Mesenchymal stem cell (in vitro differentiated cells and primary cell): ENCODE results near the gene RCN2.

Experiments used
- DNase-seq: peaks from one replicate; pipeline ENCODE4 v3.0.0-alpha.2; 2013
- H2AFZ ChIP-seq: one replicate; pipeline ENCODE4 v1.6.1; 2013; ENCODE audit warnings: low read depth, mild to moderate bottlenecking, control low read depth, inconsistent platforms, low read length, moderate library complexity
- H2AK5ac ChIP-seq: 2 replicates; pipeline ENCODE4 v1.6.1; 2013; ENCODE audit warnings: low read length, moderate library complexity, mild to moderate bottlenecking, inconsistent platforms; ENCODE audit not compliant: severe bottlenecking
- H2BK120ac ChIP-seq: one replicate; pipeline ENCODE4 v1.6.1; 2013; ENCODE audit warnings: low read depth, mild to moderate bottlenecking, inconsistent platforms, low read length, moderate library complexity
- H2BK12ac ChIP-seq, 2 experiments: one replicate each; pipeline ENCODE4 v1.6.1; 2013; ENCODE audit warnings: inconsistent platforms in 2 of 2, low read length in 2 of 2, mild to moderate bottlenecking in 2 of 2, moderate library complexity in 2 of 2, control low read depth in 1 of 2
- H2BK15ac ChIP-seq: one replicate; pipeline ENCODE4 v1.6.1; 2013; ENCODE audit warnings: mild to moderate bottlenecking, low read depth, inconsistent platforms; ENCODE audit not compliant: poor library complexity, severe bottlenecking
- H2BK5ac ChIP-seq: 2 replicates; pipeline ENCODE4 v1.6.1; 2013; ENCODE audit warnings: low read depth, mild to moderate bottlenecking, low read length, control low read depth, inconsistent platforms; ENCODE audit not compliant: poor library complexity, severe bottlenecking
- H3K14ac ChIP-seq, 2 experiments: one replicate each; pipeline ENCODE4 v1.6.1; 2013; ENCODE audit warnings: inconsistent platforms in 2 of 2, low read length in 2 of 2, control low read depth in 1 of 2, mild to moderate bottlenecking in 1 of 2, moderate library complexity in 1 of 2
- H3K18ac ChIP-seq, 2 experiments: one replicate each; pipeline ENCODE4 v1.6.1; 2013; ENCODE audit warnings: inconsistent platforms in 2 of 2, low read length in 2 of 2, control low read depth in 1 of 2, low read depth in 1 of 2, mild to moderate bottlenecking in 1 of 2
- H3K23ac ChIP-seq, 2 experiments: one replicate each; pipeline ENCODE4 v1.6.1; 2013; ENCODE audit warnings: inconsistent platforms in 2 of 2, low read length in 2 of 2, mild to moderate bottlenecking in 2 of 2, moderate library complexity in 2 of 2, control low read depth in 1 of 2
- H3K27ac ChIP-seq: 2 replicates; pipeline ENCODE4 v1.5.1; 2013; ENCODE audit warnings: mild to moderate bottlenecking, moderate library complexity, low read length, control low read depth, inconsistent platforms; ENCODE audit not compliant: poor library complexity, severe bottlenecking
- H3K27me3 ChIP-seq, 2 experiments: 2 replicates each; pipeline versions ENCODE4 v1.6.1 to v1.7.0; 2013; ENCODE audit warnings: low read length in 2 of 2, mild to moderate bottlenecking in 2 of 2, moderate library complexity in 2 of 2, control low read depth in 1 of 2, inconsistent platforms in 1 of 2; ENCODE audit not compliant: control insufficient read depth in 1 of 2, insufficient read depth in 1 of 2
- H3K36me3 ChIP-seq, 2 experiments: 2 replicates each; pipeline versions ENCODE4 v1.6.1 to v1.7.0; 2013; ENCODE audit warnings: low read length in 2 of 2, control low read depth in 1 of 2, inconsistent platforms in 1 of 2, low read depth in 1 of 2, mild to moderate bottlenecking in 1 of 2; ENCODE audit not compliant: insufficient read depth in 2 of 2, control insufficient read depth in 1 of 2
- H3K4ac ChIP-seq, 2 experiments: one replicate each; pipeline ENCODE4 v1.6.1; 2013; ENCODE audit warnings: inconsistent platforms in 2 of 2, low read length in 2 of 2, mild to moderate bottlenecking in 2 of 2, moderate library complexity in 2 of 2, control low read depth in 1 of 2, low read depth in 1 of 2
- H3K4me1 ChIP-seq: 2 replicates; pipeline ENCODE4 v1.6.1; 2013; ENCODE audit warnings: low read depth, low read length, control low read depth; ENCODE audit not compliant: control insufficient read depth, insufficient read depth
- H3K4me2 ChIP-seq: 2 replicates; pipeline ENCODE4 v1.6.1; 2013; ENCODE audit warnings: low read length, mild to moderate bottlenecking, inconsistent platforms; ENCODE audit not compliant: poor library complexity, severe bottlenecking
- H3K4me3 ChIP-seq, 2 experiments: 2 replicates each; pipeline versions ENCODE4 v1.5.1 to v1.7.0; 2013; ENCODE audit warnings: low read length in 2 of 2, mild to moderate bottlenecking in 2 of 2, control low read depth in 1 of 2, low read depth in 1 of 2; ENCODE audit not compliant: insufficient read depth in 1 of 2
- H3K79me1 ChIP-seq: replicated peaks from 2 replicates; pipeline ENCODE4 v1.6.1; 2013; ENCODE audit warnings: mild to moderate bottlenecking, control low read depth, low read length, inconsistent platforms; ENCODE audit not compliant: poor library complexity, severe bottlenecking
- H3K9ac ChIP-seq: 2 replicates; pipeline ENCODE4 v1.7.0; 2013; ENCODE audit warnings: mild to moderate bottlenecking, low read length, moderate library complexity
- H3K9me3 ChIP-seq: 2 replicates; pipeline ENCODE4 v1.7.0; 2013; ENCODE audit warnings: mild to moderate bottlenecking, low read length; ENCODE audit not compliant: control insufficient read depth
- H4K8ac ChIP-seq: one replicate; pipeline ENCODE4 v1.6.1; 2013; ENCODE audit warnings: inconsistent platforms, mild to moderate bottlenecking, low read length, moderate library complexity
- H4K91ac ChIP-seq: one replicate; pipeline ENCODE4 v1.6.1; 2013; ENCODE audit warnings: mild to moderate bottlenecking, low read length, inconsistent platforms
- WGBS: methylation state at CpG from one replicate; pipeline ENCODE4 v1.1.7; 2013; ENCODE audit warnings: mixed read lengths; 5-methylcytosine and 5-hydroxymethylcytosine counted together

The RCN2 gene

DNA sequence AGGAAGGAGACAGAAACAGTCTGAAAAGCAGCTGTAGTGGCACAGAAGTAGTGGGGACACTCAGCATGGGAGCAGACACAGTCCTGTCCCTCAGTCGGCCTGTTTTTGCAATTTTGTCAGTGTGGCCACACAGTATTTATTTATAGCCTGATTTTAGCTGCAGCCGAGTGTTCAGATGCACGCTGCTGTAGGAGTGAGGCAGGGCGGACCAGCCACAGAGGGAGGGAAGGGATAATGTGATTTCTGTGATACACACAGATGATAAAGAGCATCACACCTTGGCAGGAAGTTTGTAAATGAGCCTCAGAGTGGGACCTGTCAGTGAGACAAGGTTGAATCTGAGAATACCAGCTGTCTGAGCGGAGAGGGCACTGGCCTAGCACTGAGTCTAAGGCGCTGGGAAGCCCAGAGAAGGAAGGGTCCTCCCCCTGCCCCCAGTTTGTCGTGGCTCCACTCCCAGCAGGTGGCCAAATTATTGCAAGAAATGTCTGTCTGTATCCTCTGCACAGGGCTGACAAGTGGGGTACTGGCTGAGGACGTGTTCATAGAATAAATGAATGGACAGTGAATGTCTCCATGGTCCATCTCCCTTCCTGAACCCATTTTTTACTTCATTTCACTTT lies 67.2 kb downstream of the RCN2 start:
- H2AK5ac ChIP-seq = no peak overlapping the region
- no peaks in the 10 kb centered on the region for H3K9me3 ChIP-seq
- no peak overlapping the region for H2AFZ ChIP-seq
- no peak overlapping the region for H3K4me3 ChIP-seq
- H3K36me3 ChIP-seq = no peaks in the 10 kb centered on the region
- H3K27ac ChIP-seq = no peak overlapping the region
- 80% methylated on average over 8 of the region's 8 CpGs for WGBS
- H2BK5ac ChIP-seq = no peak overlapping the region
- no peak overlapping the region for H2BK120ac ChIP-seq
- no peak overlapping the region for H3K4me2 ChIP-seq
- no peak overlapping the region for H3K18ac ChIP-seq
- no peak for DNase-seq
- no peak overlapping the region for H3K9ac ChIP-seq
- no peaks in the 10 kb centered on the region for H3K79me1 ChIP-seq
- H2BK15ac ChIP-seq = no peak overlapping the region
- H4K91ac ChIP-seq = no peak overlapping the region
- H3K23ac ChIP-seq = no peak overlapping the region
- no peak overlapping the region for H4K8ac ChIP-seq
- H3K4ac ChIP-seq = no peak overlapping the region
- no peak overlapping the region for H2BK12ac ChIP-seq
- H3K14ac ChIP-seq = peak overlapping the region in 1 of 2 experiments; percentile 10
- peaks cover 12% of the 10 kb centered on the region for H3K4me1 ChIP-seq
- no peaks in the 10 kb centered on the region for H3K27me3 ChIP-seq

DNA sequence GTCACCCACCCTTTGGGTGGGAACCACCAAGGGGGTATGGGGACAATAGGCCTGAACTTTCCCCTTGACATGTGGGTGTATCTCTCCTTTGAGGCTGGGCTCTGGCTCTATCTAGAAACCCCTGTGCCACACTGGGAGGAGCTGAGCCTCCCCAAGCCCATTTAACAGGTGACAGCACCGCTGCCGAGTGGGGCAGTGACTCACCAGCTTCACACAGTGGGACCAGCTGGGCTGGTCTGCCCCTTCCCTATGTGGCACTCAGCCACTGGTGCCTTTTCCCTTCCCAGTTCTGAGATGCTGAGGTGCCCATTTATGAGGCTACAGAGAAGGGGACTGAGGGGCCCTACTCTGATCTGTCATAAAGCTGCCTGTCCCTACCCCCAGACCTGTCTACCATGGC lies 68.4 kb downstream of the RCN2 start:
- Histone ChIP-seq H3K9me3 (no peaks in the 10 kb centered on the region), H3K14ac (no peak overlapping the region), H3K27me3 (peaks cover 0 to 4% of the 10 kb centered on the region in 2 experiments), H3K4ac (no peak overlapping the region), H3K79me1 (no peaks in the 10 kb centered on the region), H2AFZ (no peak overlapping the region), H4K91ac (no peak overlapping the region), H3K4me1 (peaks cover 8% of the 10 kb centered on the region), H2BK12ac (no peak overlapping the region), H2BK120ac (no peak overlapping the region), H3K9ac (no peak overlapping the region), H3K18ac (no peak overlapping the region), H3K27ac (no peak overlapping the region), H3K4me3 (no peak overlapping the region), H4K8ac (no peak overlapping the region), H2AK5ac (no peak overlapping the region), H3K23ac (no peak overlapping the region), H2BK5ac (no peak overlapping the region), H2BK15ac (no peak overlapping the region), H3K4me2 (no peak overlapping the region), H3K36me3 (no peaks in the 10 kb centered on the region)
- 83% methylated on average over 2 of the region's 2 CpGs for WGBS
- DNase-seq = no peak

DNA sequence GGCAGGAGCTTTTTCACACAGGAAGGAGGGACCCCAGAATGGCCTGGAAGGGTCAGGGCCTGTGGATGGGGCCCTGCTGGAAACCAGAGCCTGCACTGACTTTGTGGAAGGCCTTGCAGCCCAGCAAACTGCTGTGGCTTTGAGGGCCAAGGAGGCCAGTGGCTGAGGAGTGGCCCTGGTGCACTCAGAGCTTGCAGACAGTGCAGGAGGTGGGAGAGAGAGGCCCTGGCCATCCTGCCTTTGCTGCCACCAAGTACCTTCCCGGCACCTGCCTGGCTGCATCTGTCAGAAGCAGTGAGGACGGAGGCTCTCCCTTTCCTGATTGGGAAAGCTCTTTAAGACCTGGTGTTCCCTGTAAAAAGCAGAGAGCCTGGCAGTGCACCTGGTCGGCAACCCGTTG lies 69.8 kb downstream of the RCN2 start:
- H2BK12ac ChIP-seq = no peak overlapping the region
- H3K4me3 ChIP-seq = no peak overlapping the region
- WGBS = 79% methylated on average over 4 of the region's 4 CpGs
- H4K8ac ChIP-seq = no peak overlapping the region
- H3K27ac ChIP-seq = no peak overlapping the region
- DNase-seq = no peak
- H3K4me1 ChIP-seq = peaks cover 7% of the 10 kb centered on the region
- no peaks in the 10 kb centered on the region for H3K79me1 ChIP-seq
- H3K14ac ChIP-seq = no peak overlapping the region
- no peak overlapping the region for H2AFZ ChIP-seq
- H2BK15ac ChIP-seq = no peak overlapping the region
- H3K23ac ChIP-seq = no peak overlapping the region
- H4K91ac ChIP-seq = peak overlapping the region; percentile 62
- H3K18ac ChIP-seq = no peak overlapping the region
- no peaks in the 10 kb centered on the region for H3K36me3 ChIP-seq
- H3K4me2 ChIP-seq = no peak overlapping the region
- no peak overlapping the region for H2BK5ac ChIP-seq
- no peak overlapping the region for H2BK120ac ChIP-seq
- H3K9me3 ChIP-seq = no peaks in the 10 kb centered on the region
- no peak overlapping the region for H2AK5ac ChIP-seq
- no peak overlapping the region for H3K4ac ChIP-seq
- H3K9ac ChIP-seq = no peak overlapping the region
- H3K27me3 ChIP-seq = peaks cover 0 to 4% of the 10 kb centered on the region in 2 experiments

DNA sequence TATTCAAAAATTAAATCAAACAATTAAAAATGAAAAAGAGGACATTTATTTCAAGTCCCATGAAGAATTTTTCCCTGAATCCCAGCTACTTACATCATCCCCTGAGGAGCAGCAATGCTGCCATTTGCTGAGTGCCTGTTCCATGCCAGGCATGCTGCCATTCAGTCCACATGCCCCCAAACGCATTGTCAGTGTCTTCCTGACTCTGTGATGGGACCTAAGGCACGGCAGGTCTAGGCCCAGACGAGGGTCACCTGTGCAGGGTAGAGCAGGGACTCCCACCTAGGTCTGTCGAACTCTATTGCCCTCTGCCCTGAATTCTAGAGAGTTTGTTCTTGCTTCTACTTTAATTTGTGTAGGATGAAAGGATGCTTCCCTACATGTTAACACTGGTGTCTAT lies 70.4 kb downstream of the RCN2 start:
- no peak overlapping the region for H2BK12ac ChIP-seq
- no peak overlapping the region for H3K4me2 ChIP-seq
- 64% methylated on average over 3 of the region's 4 CpGs for WGBS
- no peak for DNase-seq
- H4K91ac ChIP-seq = no peak overlapping the region
- no peak overlapping the region for H2BK5ac ChIP-seq
- H4K8ac ChIP-seq = no peak overlapping the region
- H3K36me3 ChIP-seq = no peaks in the 10 kb centered on the region
- H3K27ac ChIP-seq = no peak overlapping the region
- peaks cover 0 to 4% of the 10 kb centered on the region in 2 experiments for H3K27me3 ChIP-seq
- H2AK5ac ChIP-seq = no peak overlapping the region
- H3K14ac ChIP-seq = no peak overlapping the region
- no peak overlapping the region for H3K18ac ChIP-seq
- H3K9ac ChIP-seq = no peak overlapping the region
- no peak overlapping the region for H2AFZ ChIP-seq
- peaks cover 1% of the 10 kb centered on the region for H3K4me1 ChIP-seq
- no peak overlapping the region for H3K4ac ChIP-seq
- no peak overlapping the region for H3K4me3 ChIP-seq
- no peak overlapping the region for H2BK120ac ChIP-seq
- H3K23ac ChIP-seq = no peak overlapping the region
- no peak overlapping the region for H2BK15ac ChIP-seq
- no peaks in the 10 kb centered on the region for H3K79me1 ChIP-seq
- no peaks in the 10 kb centered on the region for H3K9me3 ChIP-seq
